Measurements from ENCODE around the gene HSD3B7.

The HSD3B7 gene

DNA sequence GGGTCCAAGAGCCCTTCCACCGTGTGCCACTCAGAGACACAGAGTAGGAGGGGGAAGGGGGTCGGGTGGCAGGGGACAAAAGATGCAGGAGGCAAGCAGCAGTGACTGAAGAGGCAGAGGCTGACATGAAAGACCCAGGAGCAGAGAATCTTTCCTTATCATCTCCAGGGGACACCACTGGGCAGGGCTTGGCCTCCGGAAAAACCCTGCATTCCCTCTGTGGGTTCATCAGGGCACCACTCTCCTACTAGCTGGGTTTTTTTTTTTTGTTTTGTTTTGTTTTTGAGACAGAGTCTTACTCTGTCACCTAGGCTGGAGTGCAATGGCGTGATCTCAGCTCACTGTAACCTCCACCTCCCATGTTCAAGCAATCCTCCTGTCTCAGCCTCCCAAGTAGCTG is 46.3 kb downstream of the HSD3B7 start:
- DNase-seq = no peak

DNA sequence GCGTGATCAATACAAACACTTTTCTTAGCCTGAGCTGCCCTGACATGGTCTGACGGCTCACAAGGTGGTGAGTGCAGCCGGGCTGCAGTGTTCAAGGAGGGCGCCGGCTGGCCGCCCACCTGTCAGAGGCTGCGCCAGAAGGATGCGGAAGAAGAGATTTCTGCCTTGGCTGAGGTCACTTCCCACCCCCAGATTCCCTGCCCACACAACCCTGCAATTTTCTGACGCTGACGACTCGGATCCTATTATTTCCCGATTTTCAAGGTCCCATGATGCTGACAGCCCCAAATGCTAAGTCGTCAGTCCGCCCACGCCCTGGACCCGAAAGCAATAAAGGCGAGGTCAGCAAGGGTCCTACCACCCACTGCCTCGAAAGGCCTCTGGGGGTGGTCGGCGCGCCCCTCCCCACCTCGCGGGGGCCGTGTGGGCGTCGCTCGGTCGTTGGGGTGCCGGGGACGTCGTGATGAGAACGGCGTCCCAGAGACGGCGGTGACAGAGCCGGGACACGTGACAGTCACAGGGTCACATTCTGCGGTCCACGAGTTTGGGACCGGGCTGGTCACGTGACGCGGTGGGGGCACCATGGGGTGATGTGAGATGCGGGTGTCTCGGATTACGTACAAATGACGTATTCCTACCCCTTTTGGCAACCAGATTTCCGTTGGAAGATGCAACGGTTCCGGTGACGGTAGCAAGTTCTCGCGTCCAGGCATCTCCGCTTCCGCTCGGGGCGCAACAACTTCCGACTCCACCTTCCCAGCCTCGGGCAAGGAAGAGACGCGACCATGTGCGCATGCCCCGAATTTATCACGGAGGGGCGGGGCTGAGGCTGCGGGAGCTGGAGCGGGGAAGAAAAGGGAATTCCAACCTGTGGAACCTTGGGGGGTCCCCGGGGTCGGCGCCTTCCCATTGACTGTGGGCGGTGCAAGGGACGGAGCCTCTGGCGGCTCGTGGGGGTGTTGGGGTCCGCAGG is 48.0 kb downstream of the HSD3B7 start, which contains the start of gene STX4:
Gene STX4, plus strand, starts transcription at position 823 of the 973 bp plus-strand sequence. CDS start 248 bp downstream, outside the sequence.
- peak; percentile 73 for DNase-seq

DNA sequence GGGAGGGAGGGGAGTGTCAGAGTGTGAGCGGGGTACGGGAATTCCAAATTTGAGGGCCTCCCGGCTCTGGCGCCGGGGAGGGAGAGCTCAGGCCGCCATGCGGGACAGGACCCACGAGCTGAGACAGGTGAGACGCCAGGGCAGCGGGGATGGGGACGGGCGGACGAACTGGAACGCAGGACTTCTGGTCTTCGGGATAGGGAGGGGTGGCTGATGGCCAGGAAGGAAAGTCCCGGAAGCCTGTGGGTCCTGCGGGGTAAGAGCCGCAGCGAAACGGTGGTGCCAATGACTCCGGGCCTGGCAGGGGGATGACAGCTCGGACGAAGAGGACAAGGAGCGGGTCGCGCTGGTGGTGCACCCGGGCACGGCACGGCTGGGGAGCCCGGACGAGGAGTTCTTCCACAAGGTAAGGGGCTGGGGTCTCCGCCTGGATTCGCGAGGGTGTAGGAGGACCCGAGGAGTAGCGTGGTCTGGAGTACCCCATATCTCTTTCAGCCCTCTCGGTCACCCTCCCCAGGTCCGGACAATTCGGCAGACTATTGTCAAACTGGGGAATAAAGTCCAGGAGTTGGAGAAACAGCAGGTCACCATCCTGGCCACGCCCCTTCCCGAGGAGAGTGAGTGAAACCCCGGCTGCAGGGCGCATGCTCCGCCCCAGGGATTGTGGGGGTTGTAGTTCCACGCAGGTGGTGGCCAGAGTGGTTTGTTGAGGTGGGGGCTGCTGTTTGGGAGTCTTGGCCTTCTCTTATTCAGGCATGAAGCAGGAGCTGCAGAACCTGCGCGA is 48.9 kb downstream of the HSD3B7 start:
- DNase-seq = peak; percentile 12

DNA sequence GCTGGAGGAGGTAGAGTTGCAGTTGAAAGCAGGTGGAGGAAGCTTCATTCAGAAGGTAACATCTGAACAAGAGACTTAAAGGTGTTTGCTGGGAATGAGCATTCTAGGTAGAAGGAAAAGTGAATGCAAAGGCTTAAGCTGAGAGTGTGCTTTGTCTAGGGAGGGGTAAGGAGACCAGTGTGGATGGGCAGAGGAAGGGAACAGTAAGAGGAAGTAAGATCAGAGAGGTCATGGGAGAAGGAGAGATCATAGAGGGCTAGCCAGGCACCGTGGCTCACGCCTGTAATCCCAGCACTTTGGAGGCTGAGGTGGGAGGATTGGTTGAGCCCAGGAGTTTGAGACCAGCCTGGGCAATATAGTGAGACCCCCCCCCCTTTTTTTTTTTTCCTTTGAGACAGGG is 51.7 kb downstream of the HSD3B7 start:
- no peak for DNase-seq
